22Rv1 (cell line): ENCODE data around the gene SMAD3.

Source experiments
- ZFX ChIP-seq: fragments of 450-650 bp; IDR thresholded peaks from 2 replicates; pipeline ENCODE4 v1.6.1; 2017; ENCODE audit warnings: antibody characterized with exemption, borderline replicate concordance
- TF ChIP-seq, protein P1 (sequence below): fragments of 450-650 bp; IDR thresholded peaks from 2 replicates; pipeline ENCODE4 v1.5.1; 2017; ENCODE audit warnings: mild to moderate bottlenecking

DNA sequence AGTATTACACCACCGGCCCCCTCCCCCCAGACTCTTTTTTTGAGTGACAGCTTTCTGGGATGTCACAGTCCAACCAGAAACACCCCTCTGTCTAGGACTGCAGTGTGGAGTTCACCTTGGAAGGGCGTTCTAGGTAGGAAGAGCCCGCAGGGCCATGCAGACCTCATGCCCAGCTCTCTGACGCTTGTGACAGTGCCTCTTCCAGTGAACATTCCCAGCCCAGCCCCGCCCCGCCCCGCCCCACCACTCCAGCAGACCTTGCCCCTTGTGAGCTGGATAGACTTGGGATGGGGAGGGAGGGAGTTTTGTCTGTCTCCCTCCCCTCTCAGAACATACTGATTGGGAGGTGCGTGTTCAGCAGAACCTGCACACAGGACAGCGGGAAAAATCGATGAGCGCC, 125.4 kb downstream of the SMAD3 start:
- TF ChIP-seq, protein P1, sequence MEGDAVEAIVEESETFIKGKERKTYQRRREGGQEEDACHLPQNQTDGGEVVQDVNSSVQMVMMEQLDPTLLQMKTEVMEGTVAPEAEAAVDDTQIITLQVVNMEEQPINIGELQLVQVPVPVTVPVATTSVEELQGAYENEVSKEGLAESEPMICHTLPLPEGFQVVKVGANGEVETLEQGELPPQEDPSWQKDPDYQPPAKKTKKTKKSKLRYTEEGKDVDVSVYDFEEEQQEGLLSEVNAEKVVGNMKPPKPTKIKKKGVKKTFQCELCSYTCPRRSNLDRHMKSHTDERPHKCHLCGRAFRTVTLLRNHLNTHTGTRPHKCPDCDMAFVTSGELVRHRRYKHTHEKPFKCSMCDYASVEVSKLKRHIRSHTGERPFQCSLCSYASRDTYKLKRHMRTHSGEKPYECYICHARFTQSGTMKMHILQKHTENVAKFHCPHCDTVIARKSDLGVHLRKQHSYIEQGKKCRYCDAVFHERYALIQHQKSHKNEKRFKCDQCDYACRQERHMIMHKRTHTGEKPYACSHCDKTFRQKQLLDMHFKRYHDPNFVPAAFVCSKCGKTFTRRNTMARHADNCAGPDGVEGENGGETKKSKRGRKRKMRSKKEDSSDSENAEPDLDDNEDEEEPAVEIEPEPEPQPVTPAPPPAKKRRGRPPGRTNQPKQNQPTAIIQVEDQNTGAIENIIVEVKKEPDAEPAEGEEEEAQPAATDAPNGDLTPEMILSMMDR = no peak
- no peak for TF ChIP-seq ZFX
